ENCODE measurements around the gene MPND. TPM values are rescaled to one million over a fixed set of nuclear protein-coding genes. Genes with fewer than 3 reads are reported as not detected.

The MPND gene
- total RNA-seq, 1 experiment from 2014 or later: 7.2 TPM

- BruUV-seq (replicated peaks): no TSS peak
- peaks cover 11% of the 10 kb centered on the region for H3K4me1 Mint-ChIP-seq (ENCODE audit: insufficient read depth, unreplicated experiment)
- H3K36me3 Mint-ChIP-seq (ENCODE audit: insufficient read depth, unreplicated experiment): peaks cover 63% of the 10 kb centered on the region
- H3K4me3 Mint-ChIP-seq (ENCODE audit: unreplicated experiment): peak overlapping the region; percentile 73
- CTCF ChIA-PET: interaction anchor here (0.6 to 1.1 kb wide), 6 partner anchors 8 to 32 kb away, joined by 3 to 4 read pairs (median 4); partner anchors contain the start of gene MPND
- intact Hi-C loops (cut with micrococcal nuclease): no loop called here
- POLR2A ChIA-PET: interaction anchor here (0.8 to 2.3 kb wide), 7 partner anchors 9 to 33 kb away, joined by 3 to 22 read pairs (median 4); partner anchors contain the start of genes CHAF1A, MPND and SH3GL1
- H3K27ac Mint-ChIP-seq (ENCODE audit: low read depth, unreplicated experiment): peak overlapping the region; percentile 85
- H3K9me3 Mint-ChIP-seq (ENCODE audit: unreplicated experiment): no peaks in the 10 kb centered on the region
- DNase-seq (ENCODE audit: unreplicated experiment): peak; percentile 52
- H3K27me3 Mint-ChIP-seq (ENCODE audit: insufficient read depth, unreplicated experiment): no peaks in the 10 kb centered on the region
- no peak for TF ChIP-seq CTCF (IDR thresholded peaks at IDR 0.05; ENCODE audit: unreplicated experiment)
Measured at GRCh38 chr19:4368128-4368820, 24.9 kb downstream of the MPND start.

- no peaks in the 10 kb centered on the region for H3K27me3 Mint-ChIP-seq (ENCODE audit: insufficient read depth, unreplicated experiment)
- TF ChIP-seq CTCF (IDR thresholded peaks at IDR 0.05; ENCODE audit: unreplicated experiment): no peak
- peak; percentile 93 for DNase-seq (ENCODE audit: unreplicated experiment)
- H3K4me1 Mint-ChIP-seq (ENCODE audit: insufficient read depth, unreplicated experiment): peaks cover 18% of the 10 kb centered on the region
- H3K9me3 Mint-ChIP-seq (ENCODE audit: unreplicated experiment): no peaks in the 10 kb centered on the region
- CTCF ChIA-PET: interaction anchor here (0.6 to 2.4 kb wide), 6 partner anchors 15 to 80 kb away, joined by 3 to 12 read pairs (median 4); partner anchors contain the start of genes MPND and SH3GL1
- intact Hi-C loops (cut with micrococcal nuclease): loop anchor here (1.0 kb wide), 1 partner anchor 31 kb away; the partner anchor contains the start of gene SH3GL1
- peak overlapping the region; percentile 85 for H3K27ac Mint-ChIP-seq (ENCODE audit: low read depth, unreplicated experiment)
- H3K4me3 Mint-ChIP-seq (ENCODE audit: unreplicated experiment): peak overlapping the region; percentile 73
- POLR2A ChIA-PET: interaction anchor here (0.6 to 2.4 kb wide), 11 partner anchors 9 to 1254 kb away, joined by 3 to 29 read pairs (median 5); partner anchors contain the start of genes CHAF1A, MPND and SH3GL1
- peaks cover 57% of the 10 kb centered on the region for H3K36me3 Mint-ChIP-seq (ENCODE audit: insufficient read depth, unreplicated experiment)
- BruUV-seq (replicated peaks): no TSS peak
Measured at GRCh38 chr19:4369109-4369887, 25.9 kb downstream of the MPND start.

- no TSS peak for BruUV-seq (replicated peaks)
- Mint-ChIP-seq H3K27me3 (ENCODE audit: insufficient read depth, unreplicated experiment) (no peaks in the 10 kb centered on the region), H3K9me3 (ENCODE audit: unreplicated experiment) (no peaks in the 10 kb centered on the region), H3K27ac (ENCODE audit: low read depth, unreplicated experiment) (no peak overlapping the region), H3K4me3 (ENCODE audit: unreplicated experiment) (peak overlapping the region; percentile 73), H3K36me3 (ENCODE audit: insufficient read depth, unreplicated experiment) (peaks cover 51% of the 10 kb centered on the region), H3K4me1 (ENCODE audit: insufficient read depth, unreplicated experiment) (peaks cover 24% of the 10 kb centered on the region)
- peak; percentile 59 for TF ChIP-seq CTCF (IDR thresholded peaks at IDR 0.05; ENCODE audit: unreplicated experiment)
- DNase-seq (ENCODE audit: unreplicated experiment): peak; percentile 77
- CTCF ChIA-PET: interaction anchor here (0.5 to 2.4 kb wide), 10 partner anchors 8 to 111 kb away, joined by 3 to 12 read pairs (median 3); partner anchors contain the start of gene SH3GL1
- intact Hi-C loops (cut with micrococcal nuclease): loop anchor here (1.0 kb wide), 1 partner anchor 30 kb away; the partner anchor contains the start of gene SH3GL1
- POLR2A ChIA-PET: interaction anchor here (0.5 to 2.4 kb wide), 6 partner anchors 10 to 1253 kb away, joined by 3 to 29 read pairs (median 5); partner anchors contain the start of genes CHAF1A, MPND and SH3GL1
Measured at GRCh38 chr19:4369888-4370260, 26.5 kb downstream of the MPND start.
